GM12878 (cell line): Measurements from ENCODE around the gene CLEC2L. TPM values are rescaled to one million over a fixed set of nuclear protein-coding genes. Genes with fewer than 3 reads are reported as not detected.
A peak's percentile ranks its signal among the peaks of the same experiment; 100 is the strongest.

Experiments used
- BACH1 ChIP-seq: fragments of 450-650 bp; IDR thresholded peaks from 2 replicates; pipeline ENCODE4 v1.6.1; 2017; ENCODE audit warnings: mild to moderate bottlenecking, borderline replicate concordance
- CHD4 ChIP-seq: fragments of 200-600 bp; sonication (generic); IDR thresholded peaks from 2 replicates; pipeline ENCODE4 v1.6.1; 2016; ENCODE audit warnings: mild to moderate bottlenecking
- CREM ChIP-seq: IDR thresholded peaks from 2 replicates; pipeline ENCODE4 v1.6.1; 2014; ENCODE audit warnings: antibody characterized with exemption, low read depth
- EED ChIP-seq: sonication (generic); IDR thresholded peaks from 2 replicates; pipeline ENCODE4 v1.6.1; 2016; ENCODE audit warnings: antibody characterized with exemption, low read depth
- KAT2A ChIP-seq: conservative IDR thresholded peaks from 2 replicates; pipeline ENCODE4 v1.6.1; 2011; ENCODE audit warnings: low read depth, low read length; ENCODE audit not compliant: control insufficient read depth
- MTA3 ChIP-seq: IDR thresholded peaks from 2 replicates; pipeline ENCODE4 v1.6.1; 2012; ENCODE audit warnings: low read length, inconsistent platforms, borderline replicate concordance
- MYB ChIP-seq: fragments of 150-350 bp; IDR thresholded peaks from 2 replicates; pipeline ENCODE4 v1.6.1; 2014; ENCODE audit warnings: mild to moderate bottlenecking, low read depth, low read length, borderline replicate concordance
- NFXL1 ChIP-seq: fragments of 450-650 bp; IDR thresholded peaks from 2 replicates; pipeline ENCODE4 v1.6.1; 2017; ENCODE audit warnings: antibody characterized with exemption, mild to moderate bottlenecking, borderline replicate concordance
- NR2F1 ChIP-seq: fragments of 450-650 bp; conservative IDR thresholded peaks from 2 replicates; pipeline ENCODE4 v1.6.1; 2017; ENCODE audit warnings: mild to moderate bottlenecking
- NRF1 ChIP-seq: conservative IDR thresholded peaks from 2 replicates; pipeline ENCODE4 v1.6.1; 2011; ENCODE audit warnings: mild to moderate bottlenecking, low read depth, low read length, improper control_type of control experiment
- POLR2A ChIP-seq: IDR thresholded peaks from 2 replicates; pipeline ENCODE4 v1.6.1; 2011; ENCODE audit warnings: low read depth, mild to moderate bottlenecking, low read length
- POLR2AphosphoS5 ChIP-seq: IDR thresholded peaks from 2 replicates; pipeline ENCODE4 v1.6.1; 2011; ENCODE audit warnings: mild to moderate bottlenecking, low read length, inconsistent platforms
- SIN3A ChIP-seq: IDR thresholded peaks from 2 replicates; pipeline ENCODE4 v1.6.1; 2012; ENCODE audit warnings: low read depth, low read length, improper control_type of control experiment
- SIX5 ChIP-seq: IDR thresholded peaks from 2 replicates; pipeline ENCODE4 v1.6.1; 2011; ENCODE audit warnings: mild to moderate bottlenecking, low read depth, low read length, moderate library complexity; ENCODE audit not compliant: severe bottlenecking
- STAT3 ChIP-seq: IDR thresholded peaks from 2 replicates; pipeline ENCODE4 v1.6.1; 2011; ENCODE audit warnings: low read depth, low read length, improper control_type of control experiment
- SUZ12 ChIP-seq: fragments of 200-600 bp; sonication (generic); IDR thresholded peaks from one replicate; pipeline ENCODE4 v1.6.1; 2018; ENCODE audit warnings: antibody characterized with exemption, mild to moderate bottlenecking; ENCODE audit not compliant: unreplicated experiment
- ZNF274 ChIP-seq: IDR thresholded peaks from one replicate; pipeline ENCODE4 v1.8.0; 2011; ENCODE audit not compliant: insufficient read length, insufficient read depth
- polyA plus RNA-seq, 11 experiments: library from polyadenylated mRNA; depleted of rRNA in 4 of 11; unstranded in 6 of 11; stranded (reverse) in 5 of 11; fragments of >200 nt; fragmentation: Nextera tagmentation in 4 of 11; fragmentation: Illumina TruSeq in 1 of 11; extraction: Ambion mirVana in 4 of 11; extraction: Trizol in 1 of 11; gene quantifications; 1 replicate in 1 of 11; 2 replicates in 10 of 11; pipeline versions ENCODE4 v1.2.1 to v1.2.3, GENCODE V29; 2011 to 2016; ENCODE audit warnings: inconsistent platforms in 2 of 11, missing spikeins in 2 of 11, low read depth in 1 of 11
- total RNA-seq, 4 experiments: library from RNA; depleted of rRNA in 3 of 4; stranded (reverse); fragments of >200 nt in 3 of 4; fragmentation: Illumina TruSeq in 1 of 4; extraction: Trizol in 1 of 4; gene quantifications; 2 replicates each; pipeline versions ENCODE4 v1.2.1 to v1.2.3, GENCODE V29; 2013 to 2021
- TF ChIP-seq, protein P1 (sequence below): IDR thresholded peaks from 2 replicates; pipeline ENCODE4 v1.6.1; 2011; ENCODE audit warnings: borderline replicate concordance, low read depth, mild to moderate bottlenecking, moderate library complexity, low read length; ENCODE audit not compliant: insufficient read depth, poor library complexity, severe bottlenecking
- TF ChIP-seq, protein P2 (sequence below): fragments of 450-650 bp; IDR thresholded peaks from 2 replicates; pipeline ENCODE4 v1.6.1; 2018; ENCODE audit warnings: mild to moderate bottlenecking, low read depth, moderate library complexity; ENCODE audit not compliant: partially characterized antibody
- TF ChIP-seq, protein P3 (sequence below): fragments of 450-650 bp; IDR thresholded peaks from 2 replicates; pipeline ENCODE4 v1.6.1; 2016; ENCODE audit warnings: mild to moderate bottlenecking
- TF ChIP-seq, protein P4 (sequence below): IDR thresholded peaks from 2 replicates; pipeline ENCODE4 v1.6.1; 2011; ENCODE audit warnings: low read depth, low read length, improper control_type of control experiment, borderline replicate concordance
- TF ChIP-seq, protein P5 (sequence below): fragments of 450-650 bp; formaldehyde crosslinking; IDR thresholded peaks from 2 replicates; pipeline ENCODE4 v1.4.0; 2022; ENCODE audit warnings: mild to moderate bottlenecking, moderate library complexity

Gene CLEC2L
- total and polyA plus RNA-seq, 10 of the 15 experiments (the other 5 are each of a cell fraction or from before 2014, with no cell fraction given): not detected

DNA sequence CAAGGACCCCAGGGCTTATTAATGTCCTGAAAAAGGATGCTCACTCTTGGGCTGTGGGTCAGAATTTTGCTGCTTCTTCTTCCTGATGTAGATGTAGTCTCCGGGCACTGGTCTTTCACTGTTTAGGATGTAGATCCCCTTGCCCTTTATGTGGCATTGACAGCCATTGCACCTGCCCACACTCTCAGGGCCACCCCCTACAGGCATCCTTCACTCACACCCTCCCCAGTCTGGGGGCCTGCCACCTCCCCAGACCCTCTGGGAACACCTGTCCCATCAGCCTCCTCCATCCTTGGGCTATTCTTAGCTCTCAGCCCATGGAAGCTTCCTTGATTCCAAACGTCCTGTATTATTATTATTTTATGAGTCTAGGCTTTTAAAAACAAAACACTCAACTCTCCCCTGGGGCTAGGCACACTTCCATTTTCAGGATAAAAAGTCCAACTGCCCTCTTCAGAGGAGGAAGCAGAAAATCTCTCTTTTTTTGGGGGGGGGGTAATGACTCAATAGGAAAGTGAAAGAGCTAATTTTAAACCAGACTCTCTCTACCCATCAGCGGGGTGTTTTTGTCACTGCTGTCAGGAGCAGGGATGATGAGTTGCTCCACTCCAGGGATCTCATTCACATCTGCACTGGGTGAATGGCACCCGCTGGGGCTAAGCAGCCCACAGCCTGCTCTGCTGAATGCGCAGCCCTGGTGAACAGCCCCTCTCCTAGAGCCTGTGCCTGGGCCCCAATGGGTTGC lies 28.5 kb upstream of the CLEC2L start (continued):
- TF ChIP-seq EED (peak; percentile 93), KAT2A (no peak), BACH1 (no peak), MTA3 (peak; percentile 73; the same call in 1 of the 2 replicates), ZNF274 (no peak), POLR2A (no peak), SUZ12 (no peak), NFXL1 (no peak), NRF1 (no peak), CREM (peak; percentile 60; the same call in 1 of the 2 replicates), SIN3A (no peak), POLR2AphosphoS5 (no peak), CHD4 (no peak), STAT3 (no peak), NR2F1 (no peak), MYB (no peak), SIX5 (no peak)
- TF ChIP-seq, protein P1, sequence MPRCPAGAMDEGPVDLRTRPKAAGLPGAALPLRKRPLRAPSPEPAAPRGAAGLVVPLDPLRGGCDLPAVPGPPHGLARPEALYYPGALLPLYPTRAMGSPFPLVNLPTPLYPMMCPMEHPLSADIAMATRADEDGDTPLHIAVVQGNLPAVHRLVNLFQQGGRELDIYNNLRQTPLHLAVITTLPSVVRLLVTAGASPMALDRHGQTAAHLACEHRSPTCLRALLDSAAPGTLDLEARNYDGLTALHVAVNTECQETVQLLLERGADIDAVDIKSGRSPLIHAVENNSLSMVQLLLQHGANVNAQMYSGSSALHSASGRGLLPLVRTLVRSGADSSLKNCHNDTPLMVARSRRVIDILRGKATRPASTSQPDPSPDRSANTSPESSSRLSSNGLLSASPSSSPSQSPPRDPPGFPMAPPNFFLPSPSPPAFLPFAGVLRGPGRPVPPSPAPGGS: no peak
- TF ChIP-seq, protein P2, sequence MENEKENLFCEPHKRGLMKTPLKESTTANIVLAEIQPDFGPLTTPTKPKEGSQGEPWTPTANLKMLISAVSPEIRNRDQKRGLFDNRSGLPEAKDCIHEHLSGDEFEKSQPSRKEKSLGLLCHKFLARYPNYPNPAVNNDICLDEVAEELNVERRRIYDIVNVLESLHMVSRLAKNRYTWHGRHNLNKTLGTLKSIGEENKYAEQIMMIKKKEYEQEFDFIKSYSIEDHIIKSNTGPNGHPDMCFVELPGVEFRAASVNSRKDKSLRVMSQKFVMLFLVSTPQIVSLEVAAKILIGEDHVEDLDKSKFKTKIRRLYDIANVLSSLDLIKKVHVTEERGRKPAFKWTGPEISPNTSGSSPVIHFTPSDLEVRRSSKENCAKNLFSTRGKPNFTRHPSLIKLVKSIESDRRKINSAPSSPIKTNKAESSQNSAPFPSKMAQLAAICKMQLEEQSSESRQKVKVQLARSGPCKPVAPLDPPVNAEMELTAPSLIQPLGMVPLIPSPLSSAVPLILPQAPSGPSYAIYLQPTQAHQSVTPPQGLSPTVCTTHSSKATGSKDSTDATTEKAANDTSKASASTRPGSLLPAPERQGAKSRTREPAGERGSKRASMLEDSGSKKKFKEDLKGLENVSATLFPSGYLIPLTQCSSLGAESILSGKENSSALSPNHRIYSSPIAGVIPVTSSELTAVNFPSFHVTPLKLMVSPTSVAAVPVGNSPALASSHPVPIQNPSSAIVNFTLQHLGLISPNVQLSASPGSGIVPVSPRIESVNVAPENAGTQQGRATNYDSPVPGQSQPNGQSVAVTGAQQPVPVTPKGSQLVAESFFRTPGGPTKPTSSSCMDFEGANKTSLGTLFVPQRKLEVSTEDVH: no peak
- TF ChIP-seq, protein P3, sequence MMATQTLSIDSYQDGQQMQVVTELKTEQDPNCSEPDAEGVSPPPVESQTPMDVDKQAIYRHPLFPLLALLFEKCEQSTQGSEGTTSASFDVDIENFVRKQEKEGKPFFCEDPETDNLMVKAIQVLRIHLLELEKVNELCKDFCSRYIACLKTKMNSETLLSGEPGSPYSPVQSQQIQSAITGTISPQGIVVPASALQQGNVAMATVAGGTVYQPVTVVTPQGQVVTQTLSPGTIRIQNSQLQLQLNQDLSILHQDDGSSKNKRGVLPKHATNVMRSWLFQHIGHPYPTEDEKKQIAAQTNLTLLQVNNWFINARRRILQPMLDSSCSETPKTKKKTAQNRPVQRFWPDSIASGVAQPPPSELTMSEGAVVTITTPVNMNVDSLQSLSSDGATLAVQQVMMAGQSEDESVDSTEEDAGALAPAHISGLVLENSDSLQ: peak; percentile 91
- TF ChIP-seq, protein P4, sequence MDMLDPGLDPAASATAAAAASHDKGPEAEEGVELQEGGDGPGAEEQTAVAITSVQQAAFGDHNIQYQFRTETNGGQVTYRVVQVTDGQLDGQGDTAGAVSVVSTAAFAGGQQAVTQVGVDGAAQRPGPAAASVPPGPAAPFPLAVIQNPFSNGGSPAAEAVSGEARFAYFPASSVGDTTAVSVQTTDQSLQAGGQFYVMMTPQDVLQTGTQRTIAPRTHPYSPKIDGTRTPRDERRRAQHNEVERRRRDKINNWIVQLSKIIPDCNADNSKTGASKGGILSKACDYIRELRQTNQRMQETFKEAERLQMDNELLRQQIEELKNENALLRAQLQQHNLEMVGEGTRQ: no peak
- TF ChIP-seq, protein P5, sequence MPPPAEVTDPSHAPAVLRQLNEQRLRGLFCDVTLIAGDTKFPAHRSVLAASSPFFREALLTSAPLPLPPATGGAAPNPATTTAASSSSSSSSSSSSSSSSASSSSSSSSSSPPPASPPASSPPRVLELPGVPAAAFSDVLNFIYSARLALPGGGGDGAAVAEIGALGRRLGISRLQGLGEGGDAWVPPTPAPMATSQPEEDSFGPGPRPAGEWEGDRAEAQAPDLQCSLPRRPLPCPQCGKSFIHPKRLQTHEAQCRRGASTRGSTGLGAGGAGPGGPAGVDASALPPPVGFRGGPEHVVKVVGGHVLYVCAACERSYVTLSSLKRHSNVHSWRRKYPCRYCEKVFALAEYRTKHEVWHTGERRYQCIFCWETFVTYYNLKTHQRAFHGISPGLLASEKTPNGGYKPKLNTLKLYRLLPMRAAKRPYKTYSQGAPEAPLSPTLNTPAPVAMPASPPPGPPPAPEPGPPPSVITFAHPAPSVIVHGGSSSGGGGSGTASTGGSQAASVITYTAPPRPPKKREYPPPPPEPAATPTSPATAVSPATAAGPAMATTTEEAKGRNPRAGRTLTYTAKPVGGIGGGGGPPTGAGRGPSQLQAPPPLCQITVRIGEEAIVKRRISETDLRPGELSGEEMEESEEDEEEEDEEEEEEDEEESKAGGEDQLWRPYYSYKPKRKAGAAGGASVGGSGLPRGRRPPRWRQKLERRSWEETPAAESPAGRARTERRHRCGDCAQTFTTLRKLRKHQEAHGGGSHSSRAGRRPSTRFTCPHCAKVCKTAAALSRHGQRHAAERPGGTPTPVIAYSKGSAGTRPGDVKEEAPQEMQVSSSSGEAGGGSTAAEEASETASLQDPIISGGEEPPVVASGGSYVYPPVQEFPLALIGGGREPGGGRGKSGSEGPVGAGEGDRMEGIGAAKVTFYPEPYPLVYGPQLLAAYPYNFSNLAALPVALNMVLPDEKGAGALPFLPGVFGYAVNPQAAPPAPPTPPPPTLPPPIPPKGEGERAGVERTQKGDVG (CRISPR knock-in tag): no peak
